ENCODE results near the gene BBLN.

- TF ChIP-seq CTCF (conservative IDR thresholded peaks at IDR 0.05): no peak
- TF ChIP-seq ZFX (IDR thresholded peaks at IDR 0.05): no peak
These were observed 530 bp downstream of the BBLN start for GRCh38 chr9:128160603-128160987.
